Left lung (tissue), 10 donors: ENCODE measurements around the gene DISP3. TPM values are rescaled to one million over a fixed set of nuclear protein-coding genes. Genes with fewer than 3 reads are reported as not detected.

Experiments used
- ATAC-seq: fragments of 200-7000 bp; cut with Tn5 transposase; one replicate; pipeline ENCODE4 v1.9.1; 2020; ENCODE audit warnings: moderate library complexity
- DNase-seq, 4 donors: peaks; one replicate each; pipeline ENCODE4 v3.0.0-alpha.2; 2013 to 2020
- H3K27ac ChIP-seq, 2 donors: fragments of 200-600 bp; sonication (generic) in 1 of 2; one replicate each; pipeline versions ENCODE4 v1.5.0 to v1.8.0; 2020 to 2021
- H3K27me3 ChIP-seq, 2 donors: fragments of 200-600 bp; sonication (generic) in 1 of 2; one replicate each; pipeline versions ENCODE4 v1.5.0 to v1.8.0; 2020 to 2021
- H3K36me3 ChIP-seq, 2 donors: fragments of 200-600 bp; sonication (generic) in 1 of 2; one replicate each; pipeline versions ENCODE4 v1.5.0 to v1.8.0; 2020 to 2021
- H3K4me1 ChIP-seq, 2 donors: fragments of 200-600 bp; one replicate each; pipeline ENCODE4 v1.8.0; 2021
- H3K4me3 ChIP-seq, 2 donors: fragments of 200-600 bp; sonication (generic) in 1 of 2; one replicate each; pipeline versions ENCODE4 v1.5.0 to v1.8.0; 2020 to 2021; ENCODE audit warnings: mild to moderate bottlenecking in 1 of 2
- H3K9me3 ChIP-seq, 2 donors: fragments of 200-600 bp; sonication (generic) in 1 of 2; one replicate each; pipeline versions ENCODE4 v1.5.0 to v1.8.0; 2020 to 2021
- CTCF ChIP-seq, 2 donors: fragments of 200-600 bp; sonication (generic) in 1 of 2; IDR thresholded peaks; one replicate each; pipeline versions ENCODE4 v1.5.0 to v1.8.0; 2021; ENCODE audit warnings: antibody characterized with exemption in 2 of 2
- intact Hi-C, 2 donors: fragments of 100-400 bp; cut with DNase I; formaldehyde crosslinking; loops; one replicate each; pipeline versions ENCODE4 v1.11.2 to v1.14.2; 2022
- polyA plus RNA-seq, 6 donors: library from polyadenylated mRNA; unstranded; fragments of 120-200 nt; gene quantifications; one replicate each; pipeline ENCODE4 v1.2.1, GENCODE V29; 2013; ENCODE audit not compliant: insufficient read length in 6 of 6
- total RNA-seq, 2 donors: library from RNA; stranded (reverse); fragmentation: NEBNext Ultra II Directional; extraction: Animal tissue kit (Norgen Biotek cat#: 25700); gene quantifications; one replicate each; pipeline ENCODE4 v1.2.1, GENCODE V29; 2021
- donor health status: DM: no; HTN: yes; CAD: no.
- donor health status: DM: no; HTN: no; CAD: no.

Gene DISP3
- total and polyA plus RNA-seq, 8 donors, result 0.05 to 0.98 (median 0.53) TPM

- Histone ChIP-seq H3K27me3 (peaks cover 0 to 41% of the 10 kb centered on the region in 2 donors), H3K36me3 (no peaks in the 10 kb centered on the region), H3K4me1 (no peaks in the 10 kb centered on the region), H3K27ac (no peak overlapping the region), H3K4me3 (no peak overlapping the region), H3K9me3 (no peaks in the 10 kb centered on the region)
- DNase-seq (no peak), ATAC-seq (no peak)
- TF ChIP-seq CTCF (IDR thresholded peaks at IDR 0.05), result no peak
- intact Hi-C loops, result no loop called here
Observed at GRCh38 chr1:11585389-11585788, 106.4 kb downstream of the DISP3 start.

Other genes starting within 250 kb of the DISP3 start
- 10 to 100 TPM; 38.9 to 41.5 TPM for gene MTOR, start 216.6 kb upstream of the DISP3 start, total RNA-seq
- gene MTOR, start 216.6 kb upstream of the DISP3 start, polyA plus RNA-seq, result 10 to 100 TPM; 38.0 to 45.4 (median 39.9) TPM
- gene UBIAD1, start 206.0 kb upstream of the DISP3 start, total RNA-seq, result 10 to 100 TPM in 1 of 2 donors, 1 to 10 TPM in 1; 9.3 to 13.4 TPM
- 10 to 100 TPM; 15.6 to 19.4 (median 17.9) TPM for gene UBIAD1, start 206.0 kb upstream of the DISP3 start, polyA plus RNA-seq
- 10 to 100 TPM in 1 of 2 donors, 1 to 10 TPM in 1; 8.0 to 12.7 TPM for gene FBXO2, start 175.3 kb downstream of the DISP3 start, total RNA-seq
- under 1 TPM; 0.57 to 0.92 (median 0.76) TPM for gene FBXO2, start 175.3 kb downstream of the DISP3 start, polyA plus RNA-seq
- 10 to 100 TPM; 13.8 to 21.1 TPM for gene FBXO44, start 175.7 kb downstream of the DISP3 start, total RNA-seq
- 10 to 100 TPM; 12.1 to 17.1 (median 14.6) TPM for gene FBXO44, start 175.7 kb downstream of the DISP3 start, polyA plus RNA-seq
- 10 to 100 TPM; 13.4 to 15.2 TPM for gene FBXO6, start 185.0 kb downstream of the DISP3 start, total RNA-seq
- gene FBXO6, start 185.0 kb downstream of the DISP3 start, polyA plus RNA-seq, result 1 to 10 TPM; 4.7 to 7.1 (median 5.8) TPM
- gene MAD2L2, start 202.0 kb downstream of the DISP3 start, total RNA-seq, result 10 to 100 TPM; 25.7 to 28.0 TPM
- 10 to 100 TPM; 44.5 to 56.1 (median 46.8) TPM for gene MAD2L2, start 202.0 kb downstream of the DISP3 start, polyA plus RNA-seq
- gene DRAXIN, start 212.6 kb downstream of the DISP3 start, total RNA-seq, result under 1 TPM; 0.10 to 0.61 TPM
- gene DRAXIN, start 212.6 kb downstream of the DISP3 start, polyA plus RNA-seq, result 1 to 10 TPM; 2.2 to 3.2 (median 2.5) TPM